Esophagus muscularis mucosa (tissue), 4 donors: ENCODE data around the gene VSTM2B. TPM values are rescaled to one million over a fixed set of nuclear protein-coding genes. Genes with fewer than 3 reads are reported as not detected.

Experiments used
- DNase-seq: peaks from one replicate; pipeline ENCODE4 v3.0.0-alpha.2; 2017; ENCODE audit errors: extremely low spot score
- H3K27ac ChIP-seq, 4 donors: fragments of 200-600 bp; sonication (generic); replicated peaks in 1 of 4; 1 replicate in 3 of 4; 2 replicates in 1 of 4; pipeline ENCODE4 v1.5.1; 2016 to 2019; ENCODE audit warnings: mild to moderate bottlenecking in 1 of 4
- H3K27me3 ChIP-seq, 4 donors: fragments of 200-600 bp; sonication (generic); one replicate each; pipeline versions ENCODE4 v1.5.1 to v1.6.0; 2016 to 2019
- H3K36me3 ChIP-seq, 4 donors: fragments of 200-600 bp; sonication (generic); one replicate each; pipeline ENCODE4 v1.5.1; 2016 to 2019
- H3K4me1 ChIP-seq, 4 donors: fragments of 200-600 bp; sonication (generic); one replicate each; pipeline ENCODE4 v1.5.1; 2016 to 2019
- H3K4me3 ChIP-seq, 4 donors: fragments of 200-600 bp; sonication (generic); 1 replicate in 2 of 4; 2 replicates in 2 of 4; pipeline ENCODE4 v1.5.1; 2016 to 2019; ENCODE audit warnings: mild to moderate bottlenecking in 4 of 4, moderate library complexity in 1 of 4
- H3K9me3 ChIP-seq, 4 donors: fragments of 200-600 bp; sonication (generic); 1 replicate in 3 of 4; 2 replicates in 1 of 4; pipeline ENCODE4 v1.5.1; 2016 to 2019
- EP300 ChIP-seq: sonication (generic); formaldehyde crosslinking; IDR thresholded peaks from one replicate; pipeline ENCODE4 v1.6.1; 2017; ENCODE audit warnings: antibody characterized with exemption
- POLR2A ChIP-seq: fragments of 450-650 bp; IDR thresholded peaks from one replicate; pipeline ENCODE4 v1.6.1; 2017; ENCODE audit warnings: antibody characterized with exemption, moderate library complexity, mild to moderate bottlenecking, low read depth
- POLR2AphosphoS5 ChIP-seq, 2 donors: sonication (generic); formaldehyde crosslinking; IDR thresholded peaks; one replicate each; pipeline ENCODE4 v1.6.1; 2017; ENCODE audit warnings: antibody characterized with exemption in 2 of 2
- WGBS: methylation state at CpG from one replicate; pipeline ENCODE4 v1.1.5; 2018; 5-methylcytosine and 5-hydroxymethylcytosine counted together
- intact Hi-C: fragments of 100-400 bp; cut with DNase I; formaldehyde crosslinking; loops from one replicate; pipeline ENCODE4 v1.15.1; 2023
- total RNA-seq, 4 donors: library from RNA; depleted of rRNA; stranded (reverse); fragments of >200 nt; gene quantifications; one replicate each; pipeline versions ENCODE4 v1.1.0 to v1.2.1, GENCODE V29; 2016
- TF ChIP-seq, protein P1 (sequence below), 3 experiments: fragments of 200-600 bp in 2 of 3; fragments of 450-650 bp in 1 of 3; sonication (generic) in 2 of 3; IDR thresholded peaks; one replicate each; pipeline ENCODE4 v1.5.1; 2017 to 2019; ENCODE audit warnings: antibody characterized with exemption in 3 of 3, mild to moderate bottlenecking in 2 of 3, moderate library complexity in 1 of 3

Gene VSTM2B
- total RNA-seq, 4 donors from 2014 or later = 0.23 to 0.33 TPM; not detected in 2

DNA sequence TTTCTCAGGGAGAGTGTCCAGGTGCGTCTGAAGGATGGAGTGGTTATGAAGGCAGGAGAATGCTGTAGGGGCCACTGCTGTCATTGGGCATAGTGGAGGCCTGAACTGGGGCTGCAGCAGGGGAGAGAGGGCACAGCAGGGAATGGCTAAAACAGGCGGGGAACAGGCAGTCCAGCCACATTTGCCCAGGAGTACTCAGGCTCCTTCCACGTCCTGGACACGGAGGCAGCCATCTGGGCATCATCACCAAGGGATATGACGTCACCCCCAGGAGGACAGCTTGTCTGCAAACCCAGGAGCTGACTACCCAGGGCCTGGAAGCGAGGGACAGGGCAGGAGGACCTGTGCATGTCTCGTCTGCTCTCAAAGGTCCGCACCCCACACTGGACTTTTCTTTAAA lies 22.2 kb downstream of the VSTM2B start:
- H3K27ac ChIP-seq = no peak overlapping the region
- 58% methylated on average over 8 of the region's 8 CpGs for WGBS

DNA sequence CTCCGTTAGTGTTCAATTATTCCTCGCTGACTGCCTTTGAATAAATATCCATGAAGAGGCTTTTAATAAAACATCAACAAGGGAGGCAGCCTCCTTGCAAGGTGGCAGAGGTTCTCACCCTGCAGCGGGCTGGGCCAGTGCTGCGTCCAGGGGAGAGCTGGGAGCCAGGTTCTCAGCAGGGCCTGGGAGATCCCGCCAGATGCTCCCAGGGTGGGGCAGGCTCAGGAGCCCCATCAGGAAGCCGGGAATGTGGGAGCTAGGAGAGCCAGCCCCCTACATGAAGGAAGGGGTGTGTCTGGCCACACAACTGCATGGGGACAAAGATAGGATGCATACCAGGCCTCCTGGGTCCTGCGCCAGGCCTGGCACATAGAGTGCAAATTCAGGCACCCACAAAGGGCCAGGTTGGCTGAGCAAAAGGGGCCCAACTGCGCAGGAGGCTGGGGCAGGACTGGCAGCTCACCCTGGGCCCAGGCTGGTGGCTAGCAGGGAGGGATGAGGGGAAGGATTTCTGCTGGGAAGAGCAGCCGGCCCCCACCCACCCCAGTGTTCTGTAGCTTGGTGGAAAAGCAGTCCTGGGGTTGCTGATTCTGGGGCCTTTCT lies 22.8 kb downstream of the VSTM2B start:
- intact Hi-C loops = no loop called here
- peaks cover 0 to 51% (median 0%) of the 10 kb centered on the region in 4 donors for H3K27me3 ChIP-seq
- no peaks in the 10 kb centered on the region for H3K4me1 ChIP-seq
- no peak for DNase-seq
- H3K4me3 ChIP-seq = no peak overlapping the region
- H3K27ac ChIP-seq = no peak overlapping the region
- TF ChIP-seq, protein P1, sequence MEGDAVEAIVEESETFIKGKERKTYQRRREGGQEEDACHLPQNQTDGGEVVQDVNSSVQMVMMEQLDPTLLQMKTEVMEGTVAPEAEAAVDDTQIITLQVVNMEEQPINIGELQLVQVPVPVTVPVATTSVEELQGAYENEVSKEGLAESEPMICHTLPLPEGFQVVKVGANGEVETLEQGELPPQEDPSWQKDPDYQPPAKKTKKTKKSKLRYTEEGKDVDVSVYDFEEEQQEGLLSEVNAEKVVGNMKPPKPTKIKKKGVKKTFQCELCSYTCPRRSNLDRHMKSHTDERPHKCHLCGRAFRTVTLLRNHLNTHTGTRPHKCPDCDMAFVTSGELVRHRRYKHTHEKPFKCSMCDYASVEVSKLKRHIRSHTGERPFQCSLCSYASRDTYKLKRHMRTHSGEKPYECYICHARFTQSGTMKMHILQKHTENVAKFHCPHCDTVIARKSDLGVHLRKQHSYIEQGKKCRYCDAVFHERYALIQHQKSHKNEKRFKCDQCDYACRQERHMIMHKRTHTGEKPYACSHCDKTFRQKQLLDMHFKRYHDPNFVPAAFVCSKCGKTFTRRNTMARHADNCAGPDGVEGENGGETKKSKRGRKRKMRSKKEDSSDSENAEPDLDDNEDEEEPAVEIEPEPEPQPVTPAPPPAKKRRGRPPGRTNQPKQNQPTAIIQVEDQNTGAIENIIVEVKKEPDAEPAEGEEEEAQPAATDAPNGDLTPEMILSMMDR (IDR thresholded peaks at IDR 0.05) = no peak
- TF ChIP-seq EP300 = no peak
- TF ChIP-seq POLR2AphosphoS5 (IDR thresholded peaks at IDR 0.05) = no peak
- TF ChIP-seq POLR2A = no peak
- 77% methylated on average over 7 of the region's 9 CpGs for WGBS
- H3K9me3 ChIP-seq = peaks cover 0 to 12% (median 5%) of the 10 kb centered on the region in 4 donors
- no peaks in the 10 kb centered on the region for H3K36me3 ChIP-seq

More for the DNA sequence above, 22.2 kb downstream of the VSTM2B start:
- Histone ChIP-seq H3K4me1 (no peaks in the 10 kb centered on the region), H3K36me3 (no peaks in the 10 kb centered on the region), H3K4me3 (no peak overlapping the region), H3K27me3 (peaks cover 0 to 46% (median 0%) of the 10 kb centered on the region in 4 donors), H3K9me3 (peaks cover 0 to 6% (median 2%) of the 10 kb centered on the region in 4 donors)
- no peak for DNase-seq
- no peak for TF ChIP-seq POLR2AphosphoS5 (IDR thresholded peaks at IDR 0.05)
- intact Hi-C loops = no loop called here

DNA sequence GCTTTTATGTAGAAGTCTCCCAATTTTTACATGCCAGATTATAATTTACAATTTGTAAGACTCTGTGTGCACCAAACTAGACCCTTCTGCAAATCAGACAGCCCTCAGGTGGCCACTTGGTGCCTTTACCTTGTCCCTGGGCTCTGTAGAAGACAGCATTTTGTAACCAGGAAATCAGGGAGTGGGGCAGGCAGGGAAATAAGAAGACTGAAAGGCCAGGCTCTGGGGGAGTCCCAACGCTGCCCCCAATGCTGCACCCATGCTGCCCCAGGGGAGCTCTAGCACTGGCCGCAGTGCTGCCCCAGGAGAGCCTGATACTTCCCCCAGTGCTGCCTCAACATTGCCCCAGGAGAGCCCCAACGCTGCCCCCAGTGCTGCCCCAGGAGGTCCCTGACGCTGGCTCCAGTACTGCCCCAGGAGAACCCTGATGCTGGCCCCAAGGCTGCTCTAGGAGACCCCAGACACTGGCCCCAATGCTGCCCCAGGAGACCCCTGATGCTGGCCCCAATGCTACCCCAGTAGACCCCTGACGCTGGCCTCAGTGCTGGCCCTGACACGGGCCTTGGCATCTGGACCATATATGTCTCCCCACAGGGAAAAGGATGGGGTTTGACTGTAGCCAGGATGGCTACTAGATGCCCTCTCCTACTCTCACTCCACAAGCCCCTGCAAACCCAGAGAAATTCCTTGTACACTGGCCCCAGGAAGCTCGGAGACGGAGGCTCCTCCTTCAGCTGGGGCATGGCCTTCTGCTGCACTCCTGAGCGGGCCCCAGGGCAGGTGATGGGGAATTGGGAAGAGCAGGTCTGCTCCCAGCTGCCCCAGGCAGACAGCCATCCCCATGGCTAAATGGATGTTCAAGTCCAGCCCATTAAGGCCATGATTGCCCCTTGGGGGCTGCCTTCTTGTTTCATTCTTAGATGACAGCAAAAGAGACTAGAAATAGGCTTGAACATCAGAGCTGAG lies 23.6 kb downstream of the VSTM2B start:
- WGBS = 38% methylated on average over 2 of the region's 9 CpGs
- no peaks in the 10 kb centered on the region for H3K36me3 ChIP-seq
- peaks cover 0 to 51% (median 0%) of the 10 kb centered on the region in 4 donors for H3K27me3 ChIP-seq
- H3K9me3 ChIP-seq = peaks cover 0 to 20% (median 8%) of the 10 kb centered on the region in 4 donors
- intact Hi-C loops = no loop called here
- no peak for DNase-seq
- H3K4me3 ChIP-seq = no peak overlapping the region
- no peak overlapping the region for H3K27ac ChIP-seq
- H3K4me1 ChIP-seq = no peaks in the 10 kb centered on the region
- TF ChIP-seq POLR2A (no peak), POLR2AphosphoS5 (IDR thresholded peaks at IDR 0.05) (no peak), EP300 (no peak)
- TF ChIP-seq, protein P1 (IDR thresholded peaks at IDR 0.05) = no peak

DNA sequence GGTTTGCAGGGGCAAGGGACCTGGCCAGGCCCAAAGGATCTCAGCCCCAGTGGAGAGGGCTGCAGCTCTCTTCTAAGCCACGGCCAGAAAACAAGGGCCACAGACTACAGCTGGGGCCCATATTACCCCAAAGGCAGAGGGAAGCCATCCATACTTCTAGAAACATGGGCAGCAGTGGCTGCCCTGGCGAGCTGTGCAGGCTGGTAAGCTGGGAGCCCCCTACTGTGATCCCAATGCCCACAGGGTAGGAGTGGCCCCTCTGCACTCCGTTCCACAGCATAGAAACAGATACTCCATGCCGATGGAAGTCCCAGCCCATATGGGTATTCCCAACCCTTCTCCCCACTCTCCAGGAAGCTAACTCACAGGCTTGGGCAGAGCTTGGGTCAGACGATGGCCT lies 25.1 kb downstream of the VSTM2B start:
- no peak for DNase-seq
- TF ChIP-seq, protein P1 (IDR thresholded peaks at IDR 0.05) = no peak
- TF ChIP-seq POLR2A (no peak), POLR2AphosphoS5 (IDR thresholded peaks at IDR 0.05) (no peak), EP300 (no peak)
- intact Hi-C loops = no loop called here

DNA sequence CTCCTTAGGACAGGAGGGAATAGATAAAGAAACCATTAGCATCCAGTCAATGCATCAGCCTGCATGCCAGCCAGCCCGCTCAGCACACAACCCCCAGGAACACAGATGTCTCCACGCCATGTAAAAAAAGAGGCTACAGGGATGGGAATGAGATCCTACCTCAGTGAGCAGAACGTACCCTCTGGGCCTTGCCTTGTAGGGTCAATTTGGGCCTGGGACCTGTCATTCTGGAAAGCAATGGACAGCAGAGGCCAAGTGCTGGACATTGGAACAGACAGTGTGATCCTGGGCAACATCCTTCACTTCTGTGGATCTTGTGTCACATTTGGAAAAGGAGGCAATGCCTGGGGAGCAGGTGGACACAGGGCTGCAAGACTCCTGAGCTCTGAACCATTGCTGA lies 26.0 kb downstream of the VSTM2B start:
- H3K27me3 ChIP-seq = peaks cover 0 to 43% (median 0%) of the 10 kb centered on the region in 4 donors
- peaks cover 0 to 35% (median 11%) of the 10 kb centered on the region in 4 donors for H3K9me3 ChIP-seq
- 81% methylated on average over 3 of the region's 3 CpGs for WGBS
- no peak overlapping the region for H3K4me3 ChIP-seq
- DNase-seq = no peak
- no peaks in the 10 kb centered on the region for H3K4me1 ChIP-seq
- intact Hi-C loops = no loop called here
- H3K27ac ChIP-seq = no peak overlapping the region
- no peaks in the 10 kb centered on the region for H3K36me3 ChIP-seq
- TF ChIP-seq, protein P1 (IDR thresholded peaks at IDR 0.05) = no peak
- TF ChIP-seq POLR2AphosphoS5 (IDR thresholded peaks at IDR 0.05) (no peak), POLR2A (no peak), EP300 (no peak)

More for the DNA sequence above, 25.1 kb downstream of the VSTM2B start:
- no peak overlapping the region for H3K27ac ChIP-seq
- no peaks in the 10 kb centered on the region for H3K4me1 ChIP-seq
- 90% methylated on average over 4 of the region's 5 CpGs for WGBS
- H3K4me3 ChIP-seq = no peak overlapping the region
- H3K27me3 ChIP-seq = peaks cover 0 to 45% (median 0%) of the 10 kb centered on the region in 4 donors
- peaks cover 0 to 29% (median 11%) of the 10 kb centered on the region in 4 donors for H3K9me3 ChIP-seq
- no peaks in the 10 kb centered on the region for H3K36me3 ChIP-seq
